NB4 (cell line): ENCODE measurements around the gene SIRPA.

Experiments used
- CTCF ChIP-seq: IDR thresholded peaks from one replicate; pipeline ENCODE4 v1.5.1; 2012; ENCODE audit warnings: low read depth, low read length
- POLR2A ChIP-seq: IDR thresholded peaks from 2 replicates; pipeline ENCODE4 v1.6.1; 2011; ENCODE audit warnings: mild to moderate bottlenecking; ENCODE audit not compliant: insufficient read length; ENCODE audit errors: extremely low read depth

GRCh38 chr20:1854246-1854645, 41.0 kb upstream of the SIRPA start:
- TF ChIP-seq POLR2A (no peak), CTCF (no peak)
